GM21717 (cell line): ENCODE measurements around the gene HLA-DRB1.
"Not testable (repeated sequence)": the region's sequence is repeated elsewhere in the genome, so short reads cannot be mapped to it uniquely, and the experiment has no call there.

ENCODE experiments used
- ATAC-seq: cut with Tn5 transposase; IDR thresholded peaks from one replicate; pipeline ENCODE4 v1.9.1; 2021; ENCODE audit warnings: mild to moderate bottlenecking, moderate library complexity; ENCODE audit not compliant: unreplicated experiment

HLA-DRB1 gene

GRCh38 chr6:32565511-32565910 is 24.1 kb downstream of the HLA-DRB1 start:
- no peak for ATAC-seq

- ATAC-seq, result no peak
Observed at GRCh38 chr6:32562940-32563339, 26.7 kb downstream of the HLA-DRB1 start.

- no peak for ATAC-seq
Observed at GRCh38 chr6:32559747-32560146, 29.9 kb downstream of the HLA-DRB1 start.

- ATAC-seq, result no peak
Observed at GRCh38 chr6:32558426-32559057, 31.1 kb downstream of the HLA-DRB1 start.

GRCh38 chr6:32554116-32554965 is 35.3 kb downstream of the HLA-DRB1 start:
- ATAC-seq, result no peak

- ATAC-seq, result no peak
Observed at GRCh38 chr6:32553037-32553742, 36.5 kb downstream of the HLA-DRB1 start.

- no peak for ATAC-seq
Observed at GRCh38 chr6:32551410-32551809, 38.2 kb downstream of the HLA-DRB1 start.

- ATAC-seq, result no peak
Observed at GRCh38 chr6:32539839-32540238, 49.8 kb downstream of the HLA-DRB1 start.

- not testable (repeated sequence) for ATAC-seq
Observed at GRCh38 chr6:32530431-32530793, 59.2 kb downstream of the HLA-DRB1 start.

GRCh38 chr6:32529697-32530430 is 59.8 kb downstream of the HLA-DRB1 start, which contains the start of gene HLA-DRB5:
TSS of gene HLA-DRB5 (minus strand) at chr6:32530287. CDS start at chr6:32530224, 63 bp downstream.
- no peak for ATAC-seq
